HUES64 (cell line): ENCODE results near the gene TMUB1.

Experiments
- H3K27ac ChIP-seq: 2 replicates; pipeline ENCODE4 v1.7.0; 2013; ENCODE audit warnings: low read depth, low read length, inconsistent platforms
- H3K27me3 ChIP-seq: 2 replicates; pipeline ENCODE4 v1.6.1; 2013; ENCODE audit warnings: mild to moderate bottlenecking, low read length; ENCODE audit not compliant: insufficient read depth
- H3K36me3 ChIP-seq: 2 replicates; pipeline ENCODE4 v1.6.1; 2013; ENCODE audit warnings: mild to moderate bottlenecking, low read length; ENCODE audit not compliant: insufficient read depth
- H3K4me1 ChIP-seq: 2 replicates; pipeline ENCODE4 v1.6.1; 2013; ENCODE audit warnings: mild to moderate bottlenecking, low read length, moderate library complexity; ENCODE audit not compliant: insufficient read depth
- H3K4me3 ChIP-seq: 2 replicates; pipeline ENCODE4 v1.5.1; 2013; ENCODE audit warnings: mild to moderate bottlenecking, low read length, moderate library complexity
- H3K9ac ChIP-seq: 2 replicates; pipeline ENCODE4 v1.6.1; 2013; ENCODE audit warnings: mild to moderate bottlenecking, low read depth, low read length
- H3K9me3 ChIP-seq: 2 replicates; pipeline ENCODE4 v1.6.1; 2013; ENCODE audit warnings: low read depth, low read length; ENCODE audit not compliant: insufficient read depth
- WGBS: fragments of 150-250, 120-280 bp; methylation state at CpG from one replicate; pipeline ENCODE4 v1.1.7; 2013; ENCODE audit warnings: missing lambda C conversion rate; 5-methylcytosine and 5-hydroxymethylcytosine counted together

Gene TMUB1

DNA sequence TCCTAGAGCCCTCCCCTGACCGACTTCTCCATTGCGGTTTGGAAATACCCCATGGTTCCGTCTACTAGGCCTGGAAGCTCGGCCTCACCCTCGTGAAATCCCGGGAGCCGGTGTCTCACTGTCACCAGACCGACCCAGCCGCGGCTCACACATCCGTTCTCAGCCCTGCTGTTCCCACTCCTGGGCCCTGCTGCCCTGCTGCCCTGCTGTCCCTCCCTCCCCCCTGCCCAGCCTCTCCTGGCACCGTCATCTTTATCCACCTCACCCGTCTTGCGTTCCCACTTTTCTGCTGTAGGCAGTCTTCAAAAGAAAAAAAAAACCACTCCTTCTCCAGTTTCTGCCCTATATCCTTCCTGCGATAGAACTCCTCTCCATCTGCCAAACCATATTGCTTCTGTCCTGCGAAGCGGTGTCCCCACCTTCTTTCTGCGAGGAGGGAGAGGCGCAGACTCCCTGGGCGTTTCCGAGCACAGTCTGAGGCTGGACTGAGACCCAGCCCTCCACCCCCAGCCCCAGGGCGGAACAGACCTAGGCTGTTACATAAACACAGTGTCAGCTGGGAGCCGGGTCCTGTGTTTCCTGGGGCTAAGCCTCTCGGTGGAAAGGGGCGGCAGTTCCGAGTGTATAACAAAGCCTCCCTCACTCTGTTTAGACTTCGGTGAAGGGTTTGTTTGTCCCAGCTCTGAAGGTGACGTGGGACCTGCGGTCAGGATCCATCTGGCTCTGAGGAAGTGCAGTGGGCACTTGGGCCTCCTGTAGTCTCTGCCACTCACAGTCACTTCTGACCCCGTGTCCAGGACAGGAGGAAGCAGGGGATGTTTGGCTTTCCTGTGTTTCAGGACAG lies 5.8 kb upstream of the TMUB1 start:
- Histone ChIP-seq H3K36me3 (peaks cover 2% of the 10 kb centered on the region; the same call in 1 of the 2 replicates), H3K9ac (no peak overlapping the region; the same call in 1 of the 2 replicates), H3K4me3 (peak overlapping the region; percentile 74), H3K27me3 (peaks cover 44% of the 10 kb centered on the region), H3K9me3 (no peaks in the 10 kb centered on the region), H3K4me1 (peaks cover 30% of the 10 kb centered on the region), H3K27ac (no peak overlapping the region)
- 15% methylated on average over 30 of the region's 30 CpGs for WGBS

DNA sequence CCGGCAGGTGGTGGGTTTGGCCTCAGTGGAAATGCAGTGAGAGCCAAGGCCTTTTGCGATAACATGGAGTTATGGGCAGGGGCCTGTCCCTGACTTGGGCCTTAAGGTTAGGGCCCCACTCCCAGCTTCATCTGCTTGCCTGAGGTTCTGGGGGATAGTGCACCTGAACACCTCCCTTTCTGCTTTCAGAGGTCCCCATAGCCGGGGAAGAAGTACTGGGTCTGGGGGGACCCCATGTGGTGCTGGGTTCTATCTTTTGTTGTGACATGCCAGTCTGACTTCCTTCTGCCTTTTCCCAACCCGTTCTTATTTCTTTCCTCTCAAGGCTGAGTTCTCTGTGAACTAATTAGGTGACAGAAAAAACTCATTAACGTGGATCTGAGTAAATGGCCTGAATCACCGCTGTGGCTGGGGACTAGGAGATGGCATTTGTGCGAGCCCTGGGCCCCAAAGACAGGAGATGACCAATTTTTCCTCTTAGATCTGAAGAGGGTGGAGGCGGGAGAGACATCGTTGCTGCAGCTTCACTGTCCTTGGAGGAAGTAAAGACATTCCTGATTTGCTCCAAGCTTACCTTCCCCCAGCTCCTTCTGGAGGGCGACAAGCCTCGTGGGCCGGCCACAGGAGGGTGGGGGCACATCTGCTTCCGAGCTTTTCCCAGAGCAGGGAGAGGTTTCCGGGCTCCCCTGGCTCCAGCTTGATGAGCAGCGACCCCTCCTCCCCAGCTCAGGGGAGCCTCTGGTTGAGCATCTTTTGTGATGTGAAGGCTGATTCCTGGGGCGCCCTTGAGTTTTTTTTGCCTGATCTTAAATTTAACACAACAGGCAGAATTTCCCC lies 4.9 kb upstream of the TMUB1 start:
- peak overlapping the region; percentile 66; the same call in 1 of the 2 replicates for H3K9ac ChIP-seq
- 16% methylated on average over 15 of the region's 16 CpGs for WGBS
- H3K27ac ChIP-seq: no peak overlapping the region
- no peaks in the 10 kb centered on the region for H3K9me3 ChIP-seq
- peaks cover 34% of the 10 kb centered on the region for H3K4me1 ChIP-seq
- peaks cover 51% of the 10 kb centered on the region for H3K27me3 ChIP-seq
- H3K4me3 ChIP-seq: peak overlapping the region; percentile 74
- H3K36me3 ChIP-seq: 0 out of 2 replicates have a peak, but pooled peaks cover 2% of the 10 kb centered on the region

DNA sequence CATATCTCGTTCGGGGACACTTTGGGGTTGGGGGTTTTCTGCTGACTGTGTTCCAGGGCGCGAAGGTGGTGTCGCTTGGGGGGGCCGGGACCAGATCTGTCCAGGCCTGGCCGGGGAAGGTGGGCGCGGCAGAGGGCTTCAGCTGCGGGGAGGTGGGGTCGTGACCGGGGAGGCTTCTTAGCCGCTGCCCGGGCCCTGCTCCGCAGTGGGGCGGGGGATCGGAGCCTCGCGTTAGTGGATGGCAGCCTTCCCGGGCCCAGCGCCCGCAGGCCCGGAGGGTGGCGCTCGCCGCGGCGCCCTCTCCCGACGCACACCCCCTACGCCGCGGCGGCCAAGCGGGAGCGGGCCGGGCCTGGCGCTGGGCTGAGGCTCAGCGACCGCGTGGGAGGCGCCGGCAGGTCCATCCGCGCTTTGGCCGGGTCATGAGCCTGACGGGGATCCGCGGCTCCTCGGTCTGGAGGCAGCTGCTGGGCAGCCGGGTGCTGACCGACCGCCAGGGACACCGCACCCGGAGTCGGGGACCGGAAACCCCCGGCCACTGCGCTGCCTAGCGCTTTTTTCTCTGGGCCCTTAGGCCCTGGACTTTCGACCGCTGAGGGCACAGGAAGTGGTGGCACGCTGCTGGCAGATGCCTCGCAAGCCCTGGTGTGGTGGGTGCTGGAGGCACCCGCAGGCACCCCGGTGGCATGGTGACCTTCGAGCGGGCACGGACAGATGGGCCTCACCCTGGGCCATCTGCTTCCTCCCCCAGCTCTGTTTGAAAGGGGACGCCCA lies 4.1 kb upstream of the TMUB1 start:
- Histone ChIP-seq H3K27me3 (peaks cover 51% of the 10 kb centered on the region), H3K9me3 (no peaks in the 10 kb centered on the region), H3K4me3 (peak overlapping the region; percentile 74), H3K4me1 (peaks cover 37% of the 10 kb centered on the region), H3K36me3 (0 out of 2 replicates have a peak, but pooled peaks cover 2% of the 10 kb centered on the region), H3K9ac (peak overlapping the region; percentile 66), H3K27ac (no peak overlapping the region)
- 1% methylated on average over 70 of the region's 70 CpGs for WGBS

DNA sequence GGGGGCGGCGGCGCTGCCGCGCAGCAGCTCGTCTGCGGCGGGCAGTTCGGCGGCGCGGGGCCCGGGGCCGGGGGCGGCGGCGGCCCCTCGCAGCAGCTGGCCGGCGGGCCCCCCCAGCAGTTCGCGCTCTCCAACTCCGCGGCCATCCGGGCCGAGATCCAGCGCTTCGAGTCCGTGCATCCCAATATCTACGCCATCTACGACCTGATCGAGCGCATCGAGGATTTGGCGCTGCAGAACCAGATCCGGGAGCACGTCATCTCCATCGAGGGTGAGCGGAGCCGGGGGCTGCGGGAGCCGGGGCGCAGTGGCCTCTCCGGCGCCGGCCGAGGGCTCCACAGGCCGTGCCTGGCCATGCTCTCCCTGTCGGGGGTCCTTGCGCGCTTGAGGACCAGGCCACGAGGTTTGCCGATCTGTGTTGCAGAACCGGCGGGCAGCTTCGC lies 3.5 kb upstream of the TMUB1 start:
- Histone ChIP-seq H3K4me3 (peak overlapping the region; percentile 74), H3K9me3 (no peaks in the 10 kb centered on the region), H3K27me3 (peaks cover 51% of the 10 kb centered on the region), H3K36me3 (no peaks in the 10 kb centered on the region), H3K27ac (no peak overlapping the region), H3K9ac (peak overlapping the region; percentile 66), H3K4me1 (peaks cover 41% of the 10 kb centered on the region)
- under 1% methylated on average over 56 of the region's 56 CpGs for WGBS

DNA sequence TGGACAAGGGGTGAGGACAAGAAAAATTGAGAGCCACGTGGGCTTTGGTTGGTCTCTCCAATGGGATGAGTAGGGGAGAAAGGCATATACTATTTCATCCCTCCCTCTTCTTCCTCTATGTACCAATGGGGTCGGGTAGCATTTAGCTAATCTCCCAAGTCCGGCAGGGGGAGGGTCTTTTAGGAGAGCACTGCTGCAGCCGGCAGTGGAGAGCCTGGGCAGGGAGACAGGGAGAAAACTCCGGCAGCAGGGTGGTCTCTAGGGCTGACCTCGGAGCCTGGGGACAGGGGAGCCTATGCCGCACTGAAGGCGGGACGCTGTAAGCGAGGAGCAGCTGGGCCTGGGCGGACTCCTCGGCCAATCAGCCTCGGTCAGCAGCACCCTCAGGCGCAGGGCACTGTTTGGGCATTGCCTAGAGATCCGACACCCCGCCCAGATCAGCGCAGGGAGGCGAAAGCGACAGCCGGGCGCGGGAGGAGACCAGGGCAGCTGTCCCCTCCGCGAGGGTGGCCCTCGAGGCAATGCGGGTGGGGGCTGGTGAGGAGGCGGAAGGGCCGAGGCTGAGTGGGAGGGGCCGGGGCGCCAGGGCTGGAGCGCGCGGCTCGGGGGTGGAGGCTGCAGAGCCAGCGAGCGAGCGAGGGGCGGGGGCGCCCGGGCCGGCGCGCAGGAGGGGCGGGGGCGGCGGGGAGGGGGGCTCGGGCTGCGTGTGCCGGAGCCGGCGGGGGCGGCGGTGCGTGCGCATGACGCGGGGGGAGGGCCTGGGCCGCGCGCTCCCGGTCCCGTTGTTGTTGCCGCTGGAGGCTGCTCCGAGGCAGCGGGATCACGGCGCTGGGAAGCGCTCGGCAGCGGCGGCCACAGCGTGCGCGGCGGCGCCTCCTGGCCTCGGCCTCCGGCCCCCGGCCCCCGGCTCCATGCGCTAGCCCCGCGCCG lies 2.7 kb upstream of the TMUB1 start, which contains the start of gene AGAP3:
Gene AGAP3 (plus strand): TSS at position 785 of the 930 bp plus-strand sequence. CDS start 267 bp downstream, outside the sequence.
- peak within 1 kb of the TSS; percentile 74 for H3K4me3 ChIP-seq
- peaks cover 44% of the 10 kb centered on the region for H3K4me1 ChIP-seq
- no peaks in the 10 kb centered on the region for H3K36me3 ChIP-seq
- peak within 1 kb of the TSS; percentile 66 for H3K9ac ChIP-seq
- H3K27me3 ChIP-seq: peaks cover 51% of the 10 kb centered on the region
- under 1% methylated on average over 84 of the region's 84 CpGs for WGBS
- H3K9me3 ChIP-seq: no peaks in the 10 kb centered on the region
- peak within 1 kb of the TSS; percentile 65; the same call in 1 of the 2 replicates for H3K27ac ChIP-seq

DNA sequence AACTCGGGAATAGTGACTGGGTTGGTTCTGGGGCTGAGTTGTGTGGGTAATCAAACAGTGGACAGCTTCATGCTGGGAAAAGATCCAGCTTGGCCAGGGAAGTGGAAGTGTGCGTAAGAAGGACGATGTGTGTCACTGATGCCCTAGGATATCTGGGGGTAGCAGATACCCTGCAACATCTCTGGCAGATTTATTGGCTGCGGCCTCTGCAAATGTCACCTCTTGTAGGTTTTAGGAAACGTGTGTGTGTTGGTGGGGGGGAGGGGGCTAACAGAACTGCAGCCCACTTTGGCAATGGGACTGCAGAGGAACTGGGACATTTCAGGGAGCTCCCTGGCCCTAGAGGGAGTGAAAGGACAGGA lies 2.0 kb upstream of the TMUB1 start:
- H3K36me3 ChIP-seq: no peaks in the 10 kb centered on the region
- peaks cover 44% of the 10 kb centered on the region for H3K4me1 ChIP-seq
- H3K27me3 ChIP-seq: peaks cover 51% of the 10 kb centered on the region
- peak overlapping the region; percentile 64 for H3K4me3 ChIP-seq
- WGBS: 41% methylated on average over 5 of the region's 5 CpGs
- H3K9ac ChIP-seq: no peak overlapping the region
- H3K9me3 ChIP-seq: no peaks in the 10 kb centered on the region
- no peak overlapping the region for H3K27ac ChIP-seq

DNA sequence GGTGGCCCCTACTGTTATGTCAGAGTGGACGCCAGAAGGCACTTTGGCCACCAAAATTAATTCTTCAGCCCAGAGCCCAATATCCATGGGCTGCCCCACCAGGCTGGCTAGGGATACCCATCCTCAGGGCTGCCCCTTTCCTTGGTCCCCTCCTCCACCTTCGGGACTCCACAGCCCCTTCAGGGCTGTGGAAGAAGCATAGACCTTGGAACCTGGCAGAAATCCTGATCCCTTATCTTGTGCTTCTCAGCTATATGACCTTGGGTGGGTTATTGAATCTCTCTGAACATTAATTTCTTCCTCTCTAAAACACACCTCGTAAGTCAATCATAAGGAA lies 499 bp upstream of the TMUB1 start:
- H3K4me1 ChIP-seq: peaks cover 44% of the 10 kb centered on the region

DNA sequence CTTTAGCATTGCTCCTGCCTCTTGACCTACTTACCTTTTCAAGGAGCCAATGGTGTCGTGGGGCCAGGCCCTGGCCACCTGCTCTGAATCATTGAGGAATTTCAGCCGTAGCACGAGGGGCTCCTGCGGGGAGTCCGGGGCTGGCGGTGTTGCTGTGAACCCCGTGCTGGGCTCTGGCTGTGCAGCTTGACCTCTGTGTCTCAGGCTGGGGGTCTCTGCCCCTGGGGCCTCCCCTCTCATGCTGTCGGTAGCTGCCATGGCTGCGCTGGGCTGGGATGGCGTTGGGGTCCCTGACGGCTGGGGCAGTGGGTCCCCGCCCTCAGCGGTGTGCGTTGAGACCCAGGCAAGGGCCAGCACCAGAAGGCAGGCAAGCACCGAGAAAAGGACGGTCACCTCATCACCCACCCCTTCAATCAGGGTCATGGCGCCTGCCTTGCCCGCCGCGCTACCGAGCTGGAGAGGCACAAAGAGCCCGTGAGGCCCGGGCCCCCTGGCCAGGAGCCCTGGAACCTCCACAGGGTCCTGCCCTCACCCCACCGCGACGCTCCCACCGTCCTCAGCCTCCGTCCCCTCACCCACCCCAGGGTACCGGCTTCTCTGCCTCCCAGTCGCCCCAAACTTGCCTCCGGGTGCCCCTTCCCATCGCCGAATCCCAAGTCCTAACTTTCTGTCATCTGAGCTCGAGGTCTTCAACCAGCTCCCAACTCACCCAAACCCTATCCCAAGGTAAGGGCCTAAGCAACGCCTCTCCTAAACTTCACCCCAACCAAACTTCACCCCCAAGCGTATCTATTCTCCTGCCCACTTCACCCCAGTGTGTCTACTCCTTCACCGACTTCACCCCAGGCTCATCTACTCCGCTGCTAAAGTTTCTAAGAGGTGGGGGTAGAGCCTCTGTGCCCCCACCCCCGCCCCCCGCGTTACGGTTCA lies 887 bp downstream of the TMUB1 start:
- peaks cover 26% of the 10 kb centered on the region for H3K27me3 ChIP-seq
- H3K4me3 ChIP-seq: peak overlapping the region; percentile 66
- no peaks in the 10 kb centered on the region for H3K36me3 ChIP-seq
- WGBS: 69% methylated on average over 38 of the region's 42 CpGs
- no peak overlapping the region for H3K27ac ChIP-seq
- H3K9me3 ChIP-seq: no peaks in the 10 kb centered on the region
- H3K9ac ChIP-seq: peak overlapping the region; percentile 24; the same call in 1 of the 2 replicates
- peaks cover 34% of the 10 kb centered on the region for H3K4me1 ChIP-seq

More for the DNA sequence above, 499 bp upstream of the TMUB1 start:
- H3K27me3 ChIP-seq: peaks cover 40% of the 10 kb centered on the region
- no peaks in the 10 kb centered on the region for H3K9me3 ChIP-seq
- WGBS: 6% methylated on average over 2 of the region's 3 CpGs
- H3K27ac ChIP-seq: no peak overlapping the region
- peak overlapping the region; percentile 66 for H3K4me3 ChIP-seq
- no peak overlapping the region; the same call in 1 of the 2 replicates for H3K9ac ChIP-seq
- H3K36me3 ChIP-seq: no peaks in the 10 kb centered on the region
